HL-60/S4 treated with retinoic acid at 250 ng/mL for 4 days and 3 days (cell line): ENCODE measurements around the gene SLC8A1.

Experiments
- in situ Hi-C: fragments of 300-500 bp; cut with MboI; formaldehyde crosslinking; loops from 2 replicates; pipeline ENCODE4 v1.7.0; 2022; ENCODE audit warnings: low sequenced_read_pairs

The SLC8A1 gene

GRCh38 chr2:40363231-40363630, 88.7 kb downstream of the SLC8A1 start:
- in situ Hi-C loops = no loop called here

GRCh38 chr2:40361478-40361877, 90.4 kb downstream of the SLC8A1 start:
- in situ Hi-C loops = no loop called here

GRCh38 chr2:40360652-40361051, 91.2 kb downstream of the SLC8A1 start:
- in situ Hi-C loops = no loop called here

- in situ Hi-C loops = no loop called here
Observed at GRCh38 chr2:40359811-40360210, 92.1 kb downstream of the SLC8A1 start.

- in situ Hi-C loops = no loop called here
Observed at GRCh38 chr2:40358783-40359182, 93.1 kb downstream of the SLC8A1 start.

GRCh38 chr2:40357667-40358066, 94.2 kb downstream of the SLC8A1 start:
- in situ Hi-C loops = no loop called here

- in situ Hi-C loops = no loop called here
Observed at GRCh38 chr2:40355451-40355850, 96.4 kb downstream of the SLC8A1 start.

GRCh38 chr2:40353231-40353630, 98.7 kb downstream of the SLC8A1 start:
- in situ Hi-C loops = no loop called here

- in situ Hi-C loops = no loop called here
Observed at GRCh38 chr2:40352703-40353099, 99.2 kb downstream of the SLC8A1 start.

- in situ Hi-C loops = no loop called here
Observed at GRCh38 chr2:40352041-40352702, 99.7 kb downstream of the SLC8A1 start.

GRCh38 chr2:40348665-40349064, 103.2 kb downstream of the SLC8A1 start:
- in situ Hi-C loops = no loop called here

GRCh38 chr2:40348038-40348437, 103.9 kb downstream of the SLC8A1 start:
- in situ Hi-C loops = no loop called here

GRCh38 chr2:40346535-40347354, 105.1 kb downstream of the SLC8A1 start:
- in situ Hi-C loops = no loop called here

- in situ Hi-C loops = no loop called here
Observed at GRCh38 chr2:40344364-40344763, 107.5 kb downstream of the SLC8A1 start.

- in situ Hi-C loops = no loop called here
Observed at GRCh38 chr2:40343902-40344301, 108.0 kb downstream of the SLC8A1 start.

- in situ Hi-C loops = no loop called here
Observed at GRCh38 chr2:40341198-40341597, 110.7 kb downstream of the SLC8A1 start.

- in situ Hi-C loops = no loop called here
Observed at GRCh38 chr2:40339026-40339425, 112.9 kb downstream of the SLC8A1 start.

- in situ Hi-C loops = no loop called here
Observed at GRCh38 chr2:40332191-40332826, 119.6 kb downstream of the SLC8A1 start.

- in situ Hi-C loops = no loop called here
Observed at GRCh38 chr2:40330096-40330495, 121.8 kb downstream of the SLC8A1 start.

GRCh38 chr2:40329739-40330030, 122.2 kb downstream of the SLC8A1 start:
- in situ Hi-C loops = no loop called here

- in situ Hi-C loops = no loop called here
Observed at GRCh38 chr2:40325116-40325515, 126.8 kb downstream of the SLC8A1 start.

- in situ Hi-C loops = no loop called here
Observed at GRCh38 chr2:40324656-40325055, 127.2 kb downstream of the SLC8A1 start.
